ENCODE data around the gene TMEM143.
A peak's percentile ranks its signal among the peaks of the same experiment; 100 is the strongest.
"Not testable (repeated sequence)": the region's sequence is repeated elsewhere in the genome, so short reads cannot be mapped to it uniquely, and the experiment has no call there.

The TMEM143 gene

GRCh38 chr19:48363810-48364597 lies at the start of gene TMEM143, which contains the start of gene SYNGR4:
TMEM143 (minus strand) TSS chr19:48363940; CDS start chr19:48363920, 20 bp downstream.
SYNGR4 (plus strand) TSS chr19:48364367; CDS start chr19:48365843, 1,476 bp downstream.
- DNase-seq, result peak; percentile 100

- DNase-seq, result no peak
Observed at GRCh38 chr19:48405850-48406249, 42.1 kb upstream of the TMEM143 start.

- no peak for DNase-seq
Observed at GRCh38 chr19:48405010-48405659, 41.4 kb upstream of the TMEM143 start.

GRCh38 chr19:48403606-48404005 lies 39.9 kb upstream of the TMEM143 start:
- peak; percentile 48 for DNase-seq

GRCh38 chr19:48401287-48401686 lies 37.5 kb upstream of the TMEM143 start:
- no peak for DNase-seq

GRCh38 chr19:48400018-48400742 lies 36.4 kb upstream of the TMEM143 start:
- peak; percentile 76 for DNase-seq

- DNase-seq, result peak; percentile 92
Observed at GRCh38 chr19:48398375-48399235, 34.9 kb upstream of the TMEM143 start.

- DNase-seq, result no peak
Observed at GRCh38 chr19:48398102-48398374, 34.3 kb upstream of the TMEM143 start.

- DNase-seq, result no peak
Observed at GRCh38 chr19:48397263-48398101, 33.7 kb upstream of the TMEM143 start.

- DNase-seq, result no peak
Observed at GRCh38 chr19:48396824-48397176, 33.1 kb upstream of the TMEM143 start.

- DNase-seq, result no peak
Observed at GRCh38 chr19:48396016-48396823, 32.5 kb upstream of the TMEM143 start.

- DNase-seq, result no peak
Observed at GRCh38 chr19:48395499-48395898, 31.8 kb upstream of the TMEM143 start.

- no peak for DNase-seq
Observed at GRCh38 chr19:48395170-48395455, 31.4 kb upstream of the TMEM143 start.

GRCh38 chr19:48394331-48395169 lies 30.8 kb upstream of the TMEM143 start:
- DNase-seq, result no peak

- DNase-seq, result peak; percentile 46
Observed at GRCh38 chr19:48393559-48394330, 30.0 kb upstream of the TMEM143 start, which contains the start of gene GRIN2D. GRIN2D (plus strand) TSS chr19:48393668; CDS start chr19:48398393, 4,725 bp downstream.

GRCh38 chr19:48392860-48393558 lies 29.3 kb upstream of the TMEM143 start:
- DNase-seq, result no peak

GRCh38 chr19:48392006-48392344 lies 28.2 kb upstream of the TMEM143 start:
- not testable (repeated sequence) for DNase-seq

GRCh38 chr19:48391100-48392005 lies 27.6 kb upstream of the TMEM143 start, which contains the start of gene KDELR1:
KDELR1 (minus strand) TSS chr19:48391551; CDS start chr19:48391358, 193 bp downstream.
- DNase-seq, result peak; percentile 71

Measured in NCI-H1436 (cell line).